K562 (cell line): ENCODE measurements around the gene LDLRAD3. TPM values are rescaled to one million over a fixed set of nuclear protein-coding genes. Genes with fewer than 3 reads are reported as not detected.

Experiments used
- ATAC-seq: fragments of 200-7000 bp; cut with Tn5 transposase; 3 replicates; pipeline ENCODE4 v1.9.1; 2020; ENCODE audit warnings: moderate library complexity
- BruUV-seq: library from RNA; stranded (reverse); fragments of 400-500 nt; replicated peaks from 2 replicates; lab custom pipeline; 2021; lab: Mats Ljungman, UMichigan
- CTCF ChIA-PET: fragments of 300-600 bp; formaldehyde crosslinking; extraction: SDS; loops from one replicate; lab custom pipeline; 2021; ENCODE audit warnings: low intra/inter-chr PET ratio; lab: Yijun Ruan, JAX
- POLR2A ChIA-PET: fragments of 300-600, 350-650 bp; sonication (Branson Sonifier 250); formaldehyde crosslinking; extraction: SDS; loops from one replicate; lab custom pipeline; 2021; ENCODE audit warnings: antibody characterized with exemption, inconsistent platforms; lab: Yijun Ruan, JAX
- DNase-seq, 4 experiments: peaks; one replicate each; pipeline versions ENCODE4 v3.0.0 to v3.0.0-alpha.2; 2011 to 2018; ENCODE audit warnings: low spot score in 3 of 4, mixed read lengths in 3 of 4; ENCODE audit errors: extremely low read depth in 1 of 4
- FAIRE-seq: peaks from 2 replicates; lab custom pipeline; 2011; peaks lifted over from hg19 to GRCh38; lab: Jason Lieb, UNC
- H2AFZ ChIP-seq: 2 replicates; pipeline ENCODE4 v1.6.0; 2011; ENCODE audit warnings: low read depth, low read length, control low read depth, inconsistent platforms
- H3K27ac ChIP-seq: fragments of 200-600 bp; 3 replicates; pipeline ENCODE4 v1.8.0; 2011; ENCODE audit warnings: low read depth, mild to moderate bottlenecking, control low read depth, inconsistent platforms, low read length, moderate library complexity, mixed read lengths; ENCODE audit errors: extremely low read depth
- H3K27me3 ChIP-seq, 2 experiments: fragments of 300-600 bp in 1 of 2; 2 replicates in 1 of 2; 3 replicates in 1 of 2; pipeline versions ENCODE4 v1.6.0 to v1.8.0; 2011; ENCODE audit warnings: inconsistent platforms in 2 of 2, low read length in 2 of 2, mild to moderate bottlenecking in 1 of 2, mixed read lengths in 1 of 2, moderate library complexity in 1 of 2; ENCODE audit not compliant: control insufficient read depth in 2 of 2, insufficient read depth in 2 of 2
- H3K36me3 ChIP-seq: fragments of 300-600 bp; 3 replicates; pipeline ENCODE4 v1.8.0; 2011; ENCODE audit warnings: mild to moderate bottlenecking, low read length, inconsistent platforms; ENCODE audit not compliant: control insufficient read depth, insufficient read depth
- H3K4me1 ChIP-seq, 2 experiments: fragments of 200-600 bp in 1 of 2; replicated peaks in 1 of 2; 2 replicates in 1 of 2; 3 replicates in 1 of 2; pipeline versions ENCODE4 v1.5.1 to v1.8.0; 2011; ENCODE audit warnings: inconsistent platforms in 2 of 2, low read length in 2 of 2, mild to moderate bottlenecking in 1 of 2, mixed read lengths in 1 of 2, moderate library complexity in 1 of 2; ENCODE audit not compliant: control insufficient read depth in 2 of 2, insufficient read depth in 2 of 2
- H3K4me2 ChIP-seq: 2 replicates; pipeline ENCODE4 v1.6.1; 2011; ENCODE audit warnings: low read length, control low read depth, inconsistent platforms, mixed read lengths; ENCODE audit not compliant: insufficient read depth
- H3K4me3 ChIP-seq: fragments of 200-600 bp; sonication (generic), shearing (Covaris generic); 2 replicates; pipeline ENCODE4 v1.5.1; 2016; ENCODE audit warnings: control low read depth, inconsistent platforms
- H3K79me2 ChIP-seq: fragments of 200-600 bp; 3 replicates; pipeline ENCODE4 v1.8.0; 2011; ENCODE audit warnings: low read length, inconsistent platforms; ENCODE audit not compliant: control insufficient read depth, insufficient read depth
- H3K9ac ChIP-seq, 2 experiments: 2 replicates each; pipeline versions ENCODE4 v1.6.0 to v1.6.1; 2011; ENCODE audit warnings: low read depth in 2 of 2, low read length in 2 of 2, control low read depth in 1 of 2, inconsistent platforms in 1 of 2, mild to moderate bottlenecking in 1 of 2, mixed read lengths in 1 of 2; ENCODE audit not compliant: insufficient read depth in 1 of 2
- H3K9me1 ChIP-seq: one replicate; pipeline ENCODE4 v1.6.0; 2011; ENCODE audit warnings: inconsistent platforms, mild to moderate bottlenecking, low read length, moderate library complexity; ENCODE audit not compliant: control insufficient read depth, insufficient read depth
- H3K9me3 ChIP-seq: replicated peaks from 2 replicates; pipeline ENCODE4 v1.5.1; 2011; ENCODE audit warnings: low read depth, low read length, inconsistent platforms; ENCODE audit not compliant: control insufficient read depth, insufficient read depth
- H4K20me1 ChIP-seq: replicated peaks from 2 replicates; pipeline ENCODE4 v1.6.1; 2011; ENCODE audit warnings: low read length, inconsistent platforms, mixed read lengths; ENCODE audit not compliant: control insufficient read depth, insufficient read depth
- CREB3 ChIP-seq: fragments of 450-650 bp; conservative IDR thresholded peaks from 2 replicates; pipeline ENCODE4 v1.6.1; 2016; ENCODE audit warnings: missing genetic modification characterization, low read depth, mild to moderate bottlenecking, missing compliant biosample characterization, moderate library complexity
- HNRNPK ChIP-seq: fragments of 200-400 bp; formaldehyde crosslinking; IDR thresholded peaks from one replicate; pipeline ENCODE4 v1.6.1; 2018; ENCODE audit warnings: mild to moderate bottlenecking, low read depth, low read length; ENCODE audit not compliant: poor library complexity, severe bottlenecking
- ID3 ChIP-seq, 2 experiments: fragments of 250-450 bp in 1 of 2; fragments of 450-650 bp in 1 of 2; sonication (Bioruptor Pico) in 1 of 2; IDR thresholded peaks; 2 replicates each; pipeline versions ENCODE4 v1.6.1 to v1.8.0; 2016 to 2021; ENCODE audit warnings: mild to moderate bottlenecking in 2 of 2, moderate library complexity in 2 of 2, missing compliant biosample characterization in 1 of 2, missing genetic modification characterization in 1 of 2
- KLF13 ChIP-seq: fragments of 450-650 bp; IDR thresholded peaks from 2 replicates; pipeline ENCODE4 v1.6.1; 2016; ENCODE audit warnings: missing genetic modification characterization, low read depth, mild to moderate bottlenecking, missing compliant biosample characterization, moderate library complexity, borderline replicate concordance
- MLX ChIP-seq, 2 experiments: fragments of 450-650 bp in 1 of 2; sonication (generic) in 1 of 2; formaldehyde crosslinking; conservative IDR thresholded peaks; 2 replicates each; pipeline versions ENCODE4 v1.4.0 to v1.8.1; 2020 to 2022; ENCODE audit warnings: mild to moderate bottlenecking in 1 of 2, missing genetic modification reagents in 1 of 2
- RBBP5 ChIP-seq: fragments of 200-600 bp; sonication (generic); IDR thresholded peaks from 2 replicates; pipeline ENCODE4 v1.6.1; 2012; ENCODE audit warnings: borderline replicate concordance, mild to moderate bottlenecking, low read length, control low read depth, inconsistent platforms; ENCODE audit not compliant: insufficient read depth, poor library complexity, severe bottlenecking
- RBFOX2 ChIP-seq: fragments of 200-400 bp; formaldehyde crosslinking; IDR thresholded peaks from 2 replicates; pipeline ENCODE4 v1.6.1; 2017; ENCODE audit warnings: low read depth, mild to moderate bottlenecking, low read length, moderate library complexity
- RBM14 ChIP-seq: fragments of 200-400 bp; formaldehyde crosslinking; IDR thresholded peaks from 2 replicates; pipeline ENCODE4 v1.6.1; 2018; ENCODE audit warnings: low read depth, mild to moderate bottlenecking, low read length, moderate library complexity, borderline replicate concordance; ENCODE audit not compliant: insufficient read depth
- SMC3 ChIP-seq: conservative IDR thresholded peaks from 2 replicates; pipeline ENCODE4 v1.6.1; 2011; ENCODE audit warnings: low read depth, low read length, improper control_type of control experiment; ENCODE audit not compliant: insufficient read depth
- SNIP1 ChIP-seq: fragments of 450-650 bp; IDR thresholded peaks from 2 replicates; pipeline ENCODE4 v1.7.1; 2017; ENCODE audit warnings: low read depth, mild to moderate bottlenecking
- TAL1 ChIP-seq: fragments of 450-650 bp; IDR thresholded peaks from 2 replicates; pipeline ENCODE4 v1.6.1; 2016; ENCODE audit warnings: mild to moderate bottlenecking
- ZBTB2 ChIP-seq: fragments of 450-650 bp; IDR thresholded peaks from 2 replicates; pipeline ENCODE4 v1.6.1; 2016; ENCODE audit warnings: antibody characterized with exemption
- WGBS: fragments of 100-300 bp; shearing (Covaris generic); methylation state at CpG from one replicate; pipeline ENCODE4 v1.1.6; 2016; ENCODE audit warnings: low coverage, mixed read lengths; ENCODE audit not compliant: insufficient coverage; ENCODE audit errors: missing lambda C conversion rate; 5-methylcytosine and 5-hydroxymethylcytosine counted together
- in situ Hi-C: fragments of 300-500 bp; cut with MboI; formaldehyde crosslinking; loops from 4 replicates; pipeline ENCODE4 v1.15.0; 2018; ENCODE audit warnings: inconsistent platforms, mixed read lengths
- intact Hi-C: fragments of 100-400 bp; cut with micrococcal nuclease; formaldehyde crosslinking; loops from 2 replicates; pipeline ENCODE4 v1.14.2; 2022
- polyA plus RNA-seq, 8 experiments: library from polyadenylated mRNA; depleted of rRNA in 4 of 8; stranded (reverse) in 5 of 8; unstranded in 3 of 8; fragments of >200 nt; fragmentation: Nextera tagmentation in 2 of 8; fragmentation: Illumina TruSeq in 1 of 8; extraction: Ambion mirVana in 2 of 8; extraction: Trizol in 1 of 8; gene quantifications; 2 replicates each; pipeline versions ENCODE4 v1.2.1 to v1.2.3, GENCODE V29; 2011 to 2014; ENCODE audit warnings: inconsistent platforms in 1 of 8, missing spikeins in 1 of 8
- total RNA-seq, 7 experiments: library from RNA; depleted of rRNA in 6 of 7; stranded (reverse); fragments of >200 nt in 6 of 7; fragmentation: Illumina TruSeq in 2 of 7; extraction: Trizol in 2 of 7; gene quantifications; 2 replicates each; pipeline versions ENCODE4 v1.2.1 to v1.2.3, GENCODE V29; 2011 to 2021; ENCODE audit warnings: low replicate concordance in 1 of 7

Gene LDLRAD3
- total and polyA plus RNA-seq, 9 of the 15 experiments (the other 6 are each of a cell fraction or from before 2014, with no cell fraction given): 0.73 to 7.2 (median 3.5) TPM

GRCh38 chr11:36077886-36078685 lies 134.2 kb downstream of the LDLRAD3 start:
- BruUV-seq: no TSS peak
- TF ChIP-seq ZBTB2 (no peak), SMC3 (no peak), TAL1 (no peak), ID3 (CRISPR knock-in tag; IDR thresholded peaks at IDR 0.05) (no peak), ID3 (tag; IDR thresholded peaks at IDR 0.05) (no peak), RBBP5 (no peak), SNIP1 (no peak), RBM14 (no peak), MLX (CRISPR knock-in tag; conservative IDR thresholded peaks at IDR 0.05) (no peak), KLF13 (tag) (no peak), HNRNPK (no peak), CREB3 (tag) (no peak), RBFOX2 (no peak)
- intact Hi-C loops: no loop called here
- H3K4me3 ChIP-seq: no peak overlapping the region
- POLR2A ChIA-PET: no interaction called here
- H3K9ac ChIP-seq: no peak overlapping the region
- WGBS: 76% methylated on average over 9 of the region's 10 CpGs
- no peak overlapping the region for H3K27ac ChIP-seq
- no peak overlapping the region for H2AFZ ChIP-seq
- DNase-seq (no peak), FAIRE-seq (no peak), ATAC-seq (no peak)
- no peaks in the 10 kb centered on the region for H4K20me1 ChIP-seq
- peaks cover 12% of the 10 kb centered on the region in 2 experiments for H3K4me1 ChIP-seq
- H3K27me3 ChIP-seq: no peaks in the 10 kb centered on the region
- H3K36me3 ChIP-seq: no peaks in the 10 kb centered on the region
- H3K9me1 ChIP-seq: no peaks in the 10 kb centered on the region
- CTCF ChIA-PET: no interaction called here
- in situ Hi-C loops: no loop called here
- H3K4me2 ChIP-seq: no peak overlapping the region
- H3K9me3 ChIP-seq: no peaks in the 10 kb centered on the region
- H3K79me2 ChIP-seq: no peaks in the 10 kb centered on the region
